GM19239 (cell line): ENCODE measurements around the gene STPG1.

Experiments used
- DNase-seq: peaks from one replicate; pipeline ENCODE4 v3.0.0; 2011; ENCODE audit warnings: low spot score; ENCODE audit not compliant: insufficient read length
- FAIRE-seq: peaks from 2 replicates; lab custom pipeline; 2011; peaks lifted over from hg19 to GRCh38; lab: Jason Lieb, UNC

The STPG1 gene

GRCh38 chr1:24400065-24400464, 13.5 kb downstream of the STPG1 start:
- peak; percentile 40 for FAIRE-seq

DNA sequence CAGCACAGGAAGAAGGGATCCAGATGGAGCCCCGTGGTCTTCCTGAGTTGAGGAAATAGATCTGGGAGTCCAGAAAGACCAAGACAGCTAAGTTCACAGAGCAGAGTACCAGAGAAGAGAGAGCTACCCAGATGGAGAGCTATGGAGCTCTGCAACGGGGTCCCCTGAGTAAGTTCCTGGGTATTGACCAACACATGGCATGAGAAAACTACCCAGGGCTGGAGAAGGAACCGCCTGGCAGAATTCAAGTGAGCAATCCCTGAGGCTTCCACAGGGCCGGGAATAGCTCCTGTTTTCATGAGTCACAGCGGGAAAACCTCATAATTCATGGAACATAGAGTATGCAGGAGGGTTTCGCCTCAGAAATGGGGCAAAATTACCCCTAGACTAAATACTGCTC, 19.7 kb downstream of the STPG1 start:
- no peak for FAIRE-seq

More at GRCh38 chr1:24400065-24400464, 13.5 kb downstream of the STPG1 start:
- DNase-seq: no peak

GRCh38 chr1:24392982-24393650, 20.5 kb downstream of the STPG1 start:
- peak; percentile 91 for FAIRE-seq
- no peak for DNase-seq

More for the DNA sequence above, 19.7 kb downstream of the STPG1 start:
- DNase-seq: no peak

GRCh38 chr1:24392604-24392946, 21.0 kb downstream of the STPG1 start:
- DNase-seq (no peak), FAIRE-seq (no peak)

DNA sequence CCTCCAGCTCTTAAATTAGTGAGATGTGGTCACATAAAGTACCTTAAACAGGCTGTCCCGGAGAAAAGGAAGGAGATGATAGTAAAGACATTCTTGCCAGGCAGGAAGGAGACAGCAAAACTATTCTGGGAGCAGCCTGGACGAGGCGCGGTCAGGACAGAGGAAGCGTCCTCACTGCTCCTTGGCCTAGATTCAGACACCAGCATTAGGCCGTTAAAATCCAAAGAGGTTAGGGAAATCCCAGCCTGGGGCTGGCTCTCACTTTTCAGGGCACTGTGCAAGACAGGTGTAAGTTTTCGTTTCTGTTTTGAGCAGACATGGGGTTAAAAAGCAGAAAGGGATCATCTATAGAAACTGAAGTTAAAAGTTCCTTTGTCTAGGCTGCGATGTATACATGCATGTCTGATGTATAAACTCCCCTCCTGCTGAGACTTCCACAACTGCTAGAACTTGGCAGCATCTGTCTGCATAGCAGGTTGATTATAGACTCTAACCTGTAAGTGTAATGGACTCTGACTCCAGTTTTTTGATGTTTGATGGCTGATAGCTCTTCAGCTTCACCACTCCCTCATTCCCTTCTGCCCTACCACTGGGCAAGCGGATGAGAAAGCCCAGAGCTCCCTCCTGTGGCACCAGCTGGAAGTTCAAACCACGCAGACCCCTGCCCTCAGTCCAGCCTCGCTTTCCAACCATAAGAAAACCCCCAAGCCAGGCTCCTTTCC, 21.5 kb downstream of the STPG1 start:
- peak; percentile 94 for FAIRE-seq
- DNase-seq: no peak

DNA sequence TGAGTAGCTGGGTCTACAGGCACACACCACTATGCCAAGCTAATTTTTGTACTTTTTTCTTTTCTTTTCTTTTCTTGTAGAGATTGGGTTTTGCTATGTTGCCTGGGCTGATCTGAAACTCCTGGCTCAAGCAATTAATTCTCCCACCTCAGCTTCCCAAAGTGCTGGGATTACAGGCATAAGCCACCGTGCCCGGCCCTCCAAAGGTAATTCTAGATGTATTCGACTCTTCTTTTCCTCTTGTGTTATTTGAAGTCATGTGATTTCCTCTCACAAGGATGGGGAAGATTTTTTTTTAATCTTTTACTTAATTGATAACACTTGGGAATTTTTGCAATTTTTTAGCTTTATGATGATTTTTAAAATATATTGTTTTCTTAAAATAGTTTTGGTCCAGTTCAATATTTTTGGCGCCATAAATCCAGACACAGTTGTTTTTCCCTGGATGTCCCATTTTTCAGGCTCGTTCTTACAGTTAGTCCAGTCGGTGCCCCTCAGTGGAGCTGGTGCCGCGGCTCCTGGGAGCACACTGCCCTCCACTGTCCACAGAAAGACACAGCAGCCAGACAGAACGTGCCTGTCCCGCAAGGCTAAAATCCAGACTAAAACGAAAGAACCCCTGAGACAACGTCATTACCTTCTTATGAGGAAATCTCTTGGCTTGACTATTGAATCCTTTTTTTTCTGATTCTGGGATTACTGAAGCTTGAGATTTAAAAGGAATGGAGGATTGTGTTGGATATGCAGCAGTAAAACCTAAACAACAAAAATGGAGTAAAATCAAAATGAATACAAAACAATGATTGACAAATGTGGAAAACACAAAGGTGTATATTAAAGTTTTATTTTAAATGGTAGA, 22.4 kb downstream of the STPG1 start:
- FAIRE-seq (no peak), DNase-seq (no peak)

DNA sequence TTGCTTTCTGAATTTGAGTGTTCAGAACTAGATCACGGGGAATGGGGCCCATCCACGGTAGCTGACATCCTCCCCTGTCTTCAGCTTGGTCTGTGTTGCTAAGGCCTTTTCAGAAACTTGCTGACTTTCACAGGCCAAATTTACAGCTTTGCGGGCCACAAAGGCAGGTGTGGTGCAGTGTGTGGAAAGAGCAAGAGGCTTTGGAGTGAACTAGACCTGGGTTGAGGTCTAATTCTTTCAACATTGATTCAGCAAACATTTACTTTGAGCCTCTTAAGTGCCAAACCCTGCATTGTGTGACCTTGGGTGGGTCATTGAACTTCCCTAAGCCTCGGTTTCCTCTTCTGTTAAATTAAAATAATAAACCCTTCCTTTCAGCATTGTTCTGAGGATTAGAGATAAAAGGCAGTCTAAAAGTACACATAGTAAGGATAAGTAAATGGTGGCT, 24.3 kb downstream of the STPG1 start:
- DNase-seq (no peak), FAIRE-seq (no peak)

DNA sequence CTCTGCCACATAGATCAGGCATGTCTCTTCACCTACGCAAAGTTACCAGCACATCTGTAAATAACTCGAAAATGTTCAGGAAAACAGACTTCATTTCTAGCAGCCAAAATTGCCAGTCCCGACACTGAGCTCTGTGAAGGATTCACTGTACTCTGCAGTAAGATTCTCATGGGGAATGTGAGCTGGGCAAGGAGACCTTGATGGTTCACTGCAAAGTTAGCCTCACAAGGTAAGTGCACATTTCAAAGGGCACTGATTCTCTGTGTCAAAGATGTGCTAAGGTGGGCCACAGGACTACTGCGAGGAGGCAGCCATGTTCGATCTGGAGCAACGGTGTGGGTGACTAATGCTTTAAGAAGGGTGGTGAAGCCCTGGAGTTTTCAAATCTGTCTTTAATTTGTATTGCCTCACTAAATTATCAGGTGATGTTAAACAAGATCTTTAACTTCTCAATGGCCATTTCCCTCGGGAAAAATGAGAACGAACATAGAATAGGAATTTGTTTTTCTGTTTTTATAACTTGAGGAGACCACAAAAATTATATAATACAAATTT, 25.2 kb downstream of the STPG1 start:
- no peak for DNase-seq
- no peak for FAIRE-seq

- DNase-seq (no peak), FAIRE-seq (no peak)
These were observed 25.9 kb downstream of the STPG1 start for GRCh38 chr1:24387636-24388175.

DNA sequence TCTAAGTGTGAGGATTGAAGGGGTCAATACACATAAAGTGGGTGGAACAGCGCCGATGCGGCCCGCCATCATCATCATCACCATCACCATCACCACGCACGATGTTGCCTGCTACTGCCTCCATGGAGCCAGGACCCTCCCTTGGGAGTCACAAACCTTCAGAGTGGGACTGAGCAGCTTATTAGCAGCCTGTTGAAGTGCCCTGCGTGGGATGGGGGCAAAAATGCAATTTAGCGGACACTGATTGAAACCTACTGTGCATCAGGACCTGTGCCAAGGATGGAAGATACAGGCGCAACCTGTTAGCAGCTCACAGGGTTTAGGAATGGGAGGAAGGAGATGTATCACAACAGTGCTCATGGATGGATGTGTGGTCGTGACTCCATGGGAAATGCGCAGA, 26.7 kb downstream of the STPG1 start:
- FAIRE-seq (no peak), DNase-seq (no peak)

DNA sequence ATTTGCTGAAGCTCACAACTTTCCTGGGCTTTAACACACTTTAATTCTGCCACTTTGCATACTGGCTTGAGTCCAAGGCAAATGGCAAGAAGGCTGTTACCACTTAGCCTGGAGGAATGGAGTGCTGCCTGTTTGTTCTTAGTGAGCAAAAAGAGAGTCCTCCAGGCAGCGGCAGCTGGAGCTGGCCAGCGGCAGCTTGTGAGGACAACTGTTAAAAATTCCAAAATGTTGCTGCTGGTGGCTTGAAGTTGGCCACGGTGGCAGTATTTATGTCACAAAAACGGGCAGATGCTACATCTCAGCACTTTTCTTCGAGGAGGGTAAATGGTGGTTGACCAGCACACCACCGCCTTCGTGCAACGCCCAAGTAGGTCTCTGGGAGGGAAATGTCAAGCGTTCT, 27.3 kb downstream of the STPG1 start:
- DNase-seq (no peak), FAIRE-seq (no peak)

- DNase-seq (no peak), FAIRE-seq (peak; percentile 71)
These were observed 28.2 kb downstream of the STPG1 start for GRCh38 chr1:24385160-24385940.

GRCh38 chr1:24384251-24385090, 29.1 kb downstream of the STPG1 start:
- FAIRE-seq (peak; percentile 89), DNase-seq (peak; percentile 53)

DNA sequence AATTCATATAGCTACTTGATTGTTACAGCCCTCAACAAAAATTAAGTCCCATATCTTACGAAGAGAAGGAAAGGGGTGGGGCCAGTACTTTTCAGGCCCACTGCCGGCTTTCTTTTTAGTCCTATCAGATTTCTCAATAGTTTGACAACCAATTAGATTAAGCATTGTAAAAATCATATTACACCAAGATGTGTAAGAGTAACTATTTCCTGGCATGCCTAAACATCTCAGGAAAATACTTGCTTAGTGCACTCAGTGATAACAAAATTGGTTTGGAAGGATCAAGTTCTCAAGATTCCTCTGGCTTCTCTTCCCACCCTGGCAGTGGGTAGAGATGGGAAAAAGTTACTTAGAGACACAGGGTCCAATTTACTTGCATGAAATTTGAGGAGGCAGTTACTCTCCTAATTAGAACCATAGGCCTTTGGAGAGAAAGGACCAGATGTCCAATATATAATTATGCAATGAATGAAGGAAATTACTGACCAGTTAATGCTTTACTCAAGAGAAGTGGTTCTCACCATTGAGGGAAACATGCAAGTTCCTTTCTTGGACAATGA, 30.1 kb downstream of the STPG1 start:
- FAIRE-seq (no peak), DNase-seq (no peak)

- no peak for FAIRE-seq
- no peak for DNase-seq
These were observed 31.4 kb downstream of the STPG1 start for GRCh38 chr1:24382165-24382577.

DNA sequence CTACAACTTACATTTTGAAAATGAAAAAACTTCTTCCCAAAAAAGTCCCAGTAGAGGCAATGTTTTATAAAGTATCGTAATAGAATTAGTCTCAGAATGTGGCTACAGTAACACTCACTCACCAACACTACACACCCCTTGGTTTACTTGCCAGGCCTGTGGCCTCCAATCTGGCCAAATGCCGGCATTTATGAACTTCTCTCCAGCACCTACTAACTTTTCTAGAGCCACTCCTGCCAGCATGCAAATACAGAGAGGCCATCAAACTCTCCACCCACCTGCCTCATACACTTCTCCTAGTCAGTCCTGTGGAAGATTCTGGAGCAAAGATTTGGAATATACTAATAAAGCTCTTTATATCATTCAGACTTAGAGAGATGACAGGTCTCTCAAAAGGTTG, 32.3 kb downstream of the STPG1 start:
- no peak for DNase-seq

DNA sequence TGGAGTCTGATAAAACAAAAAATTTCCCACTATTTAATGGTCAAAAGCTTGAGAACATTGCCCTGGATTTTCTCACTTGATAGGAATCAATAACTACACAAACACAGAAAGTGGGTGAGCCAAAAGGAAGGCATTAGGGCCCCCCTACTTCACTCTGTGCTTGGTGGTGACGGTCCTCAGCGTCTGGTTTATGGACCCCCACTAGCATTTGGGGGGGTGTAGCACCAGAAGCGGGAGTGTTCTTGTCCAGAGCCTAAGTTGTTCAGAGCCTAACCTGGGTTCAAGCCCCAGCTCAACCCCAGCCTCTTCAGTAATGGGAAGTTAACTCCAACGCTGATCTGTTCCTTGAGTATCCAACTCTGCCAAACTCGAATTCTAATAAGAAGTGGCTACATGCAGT, 33.1 kb downstream of the STPG1 start:
- DNase-seq (no peak), FAIRE-seq (no peak)

More for the DNA sequence above, 32.3 kb downstream of the STPG1 start:
- no peak for FAIRE-seq

DNA sequence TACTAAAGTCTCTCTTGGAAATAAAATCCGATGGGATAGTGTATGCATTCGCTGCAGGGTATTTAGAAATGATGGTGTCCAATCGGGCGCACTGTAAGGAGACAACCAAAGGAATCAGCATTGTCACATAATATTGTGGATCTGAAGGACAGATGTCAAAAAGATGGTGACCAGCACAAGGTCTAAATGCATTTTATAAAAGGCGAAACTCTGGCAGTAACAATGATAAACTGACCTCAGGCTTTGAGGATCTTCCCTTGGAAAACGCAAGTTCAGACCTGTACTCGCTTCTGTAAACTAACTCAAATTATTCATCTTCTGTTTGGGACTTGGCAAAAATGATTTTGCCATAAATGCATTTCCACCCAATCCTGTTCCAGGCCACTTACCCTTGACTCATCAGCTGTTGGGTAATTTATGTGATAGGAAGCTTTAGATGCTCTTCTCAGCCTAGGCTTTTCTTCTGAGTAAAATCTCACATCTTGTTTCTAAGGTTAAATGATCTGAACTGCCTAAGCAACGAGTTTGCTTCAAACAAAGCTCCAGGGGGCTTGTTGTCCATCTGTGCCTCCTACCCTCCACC, 33.8 kb downstream of the STPG1 start:
- no peak for FAIRE-seq
- DNase-seq: no peak
